ENCODE data around the gene EIF4H. TPM values are rescaled to one million over a fixed set of nuclear protein-coding genes. Genes with fewer than 3 reads are reported as not detected.

The EIF4H gene
- polyA plus RNA-seq, 1 donor (not counting 4 experiments of a cell fraction or from before 2014, with no cell fraction given) = 340 TPM

GRCh38 chr7:74129887-74130286 is 44.3 kb upstream of the EIF4H start:
- Histone ChIP-seq H3K27me3 (ENCODE audit: control insufficient read depth, extremely low read depth, insufficient read depth, low read length) (no peaks in the 10 kb centered on the region), H3K36me3 (ENCODE audit: control insufficient read depth in 2 of 2, extremely low read depth in 1 of 2, insufficient read depth in 2 of 2, low read length in 2 of 2) (no peaks in the 10 kb centered on the region), H3K9ac (ENCODE audit: control insufficient read depth, extremely low read depth, insufficient read depth, low read length) (no peak overlapping the region), H3K4me3 (ENCODE audit: control insufficient read depth in 2 of 3, extremely low read depth in 1 of 3, insufficient read depth in 2 of 3, low read depth in 1 of 3, low read length in 3 of 3) (no peak overlapping the region), H3K9me1 (ENCODE audit: control insufficient read depth, extremely low read depth, insufficient read depth, low read length) (no peaks in the 10 kb centered on the region), H3K27ac (ENCODE audit: control insufficient read depth, insufficient read depth, low read length) (no peak overlapping the region), H2AFZ (ENCODE audit: control insufficient read depth, low read length) (no peak overlapping the region), H4K20me1 (ENCODE audit: control insufficient read depth, extremely low read depth, insufficient read depth, low read length) (no peaks in the 10 kb centered on the region), H3K79me2 (ENCODE audit: control insufficient read depth, insufficient read depth, low read length) (no peaks in the 10 kb centered on the region), H3K9me3 (ENCODE audit: control insufficient read depth, low read depth, low read length) (no peaks in the 10 kb centered on the region), H3K4me2 (ENCODE audit: control insufficient read depth, extremely low read depth, insufficient read depth, low read depth, low read length) (no peak overlapping the region), H3K4me1 (ENCODE audit: control insufficient read depth, extremely low read depth, insufficient read depth, low read length) (peaks cover 11% of the 10 kb centered on the region)
- TF ChIP-seq CTCF (optimal IDR thresholded peaks at IDR 0.05 in 1 of 3, IDR thresholded peaks at IDR 0.05 in 1 of 3, conservative IDR thresholded peaks at IDR 0.05 in 1 of 3; ENCODE audit: extremely low read depth in 1 of 3, insufficient read depth in 2 of 3, low read length in 3 of 3) (no peak), EZH2 (IDR thresholded peaks at IDR 0.05; ENCODE audit: low read length) (no peak)
- DNase-seq (ENCODE audit: low read depth, low spot score) (no peak), FAIRE-seq (no peak)
- dilution Hi-C loops (cut with MboI; ENCODE audit: extremely low pct_ligation_motif_present, low sequenced_read_pairs) = no loop called here

GRCh38 chr7:74130518-74130917 is 43.6 kb upstream of the EIF4H start:
- no peak for FAIRE-seq
- H3K27ac ChIP-seq (ENCODE audit: control insufficient read depth, insufficient read depth, low read length) = no peak overlapping the region
- H3K27me3 ChIP-seq (ENCODE audit: control insufficient read depth, extremely low read depth, insufficient read depth, low read length) = no peaks in the 10 kb centered on the region
- H3K4me2 ChIP-seq (ENCODE audit: control insufficient read depth, extremely low read depth, insufficient read depth, low read depth, low read length) = no peak overlapping the region
- no peak for DNase-seq (ENCODE audit: low read depth, low spot score)
- H4K20me1 ChIP-seq (ENCODE audit: control insufficient read depth, extremely low read depth, insufficient read depth, low read length) = no peaks in the 10 kb centered on the region
- H3K4me1 ChIP-seq (ENCODE audit: control insufficient read depth, extremely low read depth, insufficient read depth, low read length) = peaks cover 11% of the 10 kb centered on the region
- no peaks in the 10 kb centered on the region for H3K9me1 ChIP-seq (ENCODE audit: control insufficient read depth, extremely low read depth, insufficient read depth, low read length)
- dilution Hi-C loops (cut with MboI; ENCODE audit: extremely low pct_ligation_motif_present, low sequenced_read_pairs) = no loop called here
- no peak for TF ChIP-seq CTCF (optimal IDR thresholded peaks at IDR 0.05 in 1 of 3, IDR thresholded peaks at IDR 0.05 in 1 of 3, conservative IDR thresholded peaks at IDR 0.05 in 1 of 3; ENCODE audit: extremely low read depth in 1 of 3, insufficient read depth in 2 of 3, low read length in 3 of 3)
- no peak for TF ChIP-seq EZH2 (IDR thresholded peaks at IDR 0.05; ENCODE audit: low read length)
- no peaks in the 10 kb centered on the region for H3K36me3 ChIP-seq (ENCODE audit: control insufficient read depth in 2 of 2, extremely low read depth in 1 of 2, insufficient read depth in 2 of 2, low read length in 2 of 2)
- H3K9ac ChIP-seq (ENCODE audit: control insufficient read depth, extremely low read depth, insufficient read depth, low read length) = no peak overlapping the region
- H2AFZ ChIP-seq (ENCODE audit: control insufficient read depth, low read length) = no peak overlapping the region
- H3K79me2 ChIP-seq (ENCODE audit: control insufficient read depth, insufficient read depth, low read length) = no peaks in the 10 kb centered on the region
- H3K9me3 ChIP-seq (ENCODE audit: control insufficient read depth, low read depth, low read length) = no peaks in the 10 kb centered on the region
- H3K4me3 ChIP-seq (ENCODE audit: control insufficient read depth in 2 of 3, extremely low read depth in 1 of 3, insufficient read depth in 2 of 3, low read depth in 1 of 3, low read length in 3 of 3) = no peak overlapping the region

Data from keratinocyte (primary cell).